T-cell (primary cell): ENCODE results near the gene UBFD1. TPM values are rescaled to one million over a fixed set of nuclear protein-coding genes. Genes with fewer than 3 reads are reported as not detected.
A peak's percentile ranks its signal among the peaks of the same experiment; 100 is the strongest.

Experiments
- ATAC-seq, 4 experiments: fragments of 200-7000 bp in 3 of 4; fragments of 150-1000 bp in 1 of 4; cut with Tn5 transposase; replicated peaks in 1 of 4; 1 replicate in 3 of 4; 2 replicates in 1 of 4; pipeline ENCODE4 v1.10.0; 2021; ENCODE audit warnings: moderate library complexity in 3 of 4, mild to moderate bottlenecking in 2 of 4, moderate number of reproducible peaks in 1 of 4
- CTCF ChIA-PET, 2 donors: fragments of 300-600 bp; sonication (Branson Sonifier 250); formaldehyde crosslinking; loops; one replicate each; lab custom pipeline; 2022; ENCODE audit warnings: antibody characterized with exemption in 2 of 2; lab: Charles Lee
- POLR2A ChIA-PET, 2 donors: fragments of 300-600 bp; sonication (Branson Sonifier 250); formaldehyde crosslinking; loops; one replicate each; lab custom pipeline; 2022; ENCODE audit warnings: antibody characterized with exemption in 2 of 2; lab: Charles Lee
- DNase-seq, 35 experiments: peaks; one replicate each; pipeline versions ENCODE4 v3.0.0 to v3.0.0-alpha.2; 2013 to 2023
- H3K27ac ChIP-seq: one replicate; pipeline ENCODE4 v1.5.1; 2013; ENCODE audit warnings: low read length
- H3K27me3 ChIP-seq, 2 experiments: replicated peaks in 1 of 2; 1 replicate in 1 of 2; 2 replicates in 1 of 2; pipeline versions ENCODE4 v1.6.1 to v1.7.0; 2013; ENCODE audit warnings: low read length in 1 of 2, mixed read lengths in 1 of 2; ENCODE audit not compliant: control insufficient read depth in 2 of 2, insufficient read depth in 2 of 2; ENCODE audit errors: extremely low read depth in 1 of 2
- H3K36me3 ChIP-seq, 2 donors: 1 replicate in 1 of 2; 2 replicates in 1 of 2; pipeline versions ENCODE4 v1.6.1 to v1.7.0; 2013; ENCODE audit warnings: low read length in 1 of 2; ENCODE audit not compliant: control insufficient read depth in 2 of 2, insufficient read depth in 1 of 2; ENCODE audit errors: extremely low read depth in 1 of 2
- H3K4me1 ChIP-seq, 2 experiments: 1 replicate in 1 of 2; 2 replicates in 1 of 2; pipeline versions ENCODE4 v1.6.1 to v1.7.0; 2013; ENCODE audit warnings: low read length in 2 of 2, mixed read lengths in 1 of 2; ENCODE audit not compliant: insufficient read depth in 2 of 2, control insufficient read depth in 1 of 2; ENCODE audit errors: extremely low read depth in 1 of 2
- H3K4me3 ChIP-seq, 2 donors: 1 replicate in 1 of 2; 2 replicates in 1 of 2; pipeline versions ENCODE4 v1.5.1 to v1.7.0; 2013; ENCODE audit warnings: mild to moderate bottlenecking in 2 of 2, low read length in 1 of 2, moderate library complexity in 1 of 2; ENCODE audit not compliant: control insufficient read depth in 1 of 2; ENCODE audit errors: extremely low read depth in 1 of 2
- H3K9me3 ChIP-seq: 2 replicates; pipeline ENCODE4 v1.7.0; 2013
- H3K27ac Mint-ChIP-seq, 2 donors: one replicate each; pipeline ENCODE4 v1.8.0; 2020 to 2021; ENCODE audit warnings: mild to moderate bottlenecking in 2 of 2, mixed read lengths in 2 of 2
- H3K27me3 Mint-ChIP-seq, 2 donors: one replicate each; pipeline ENCODE4 v1.8.0; 2021 to 2022; ENCODE audit warnings: mixed read lengths in 2 of 2
- H3K36me3 Mint-ChIP-seq: one replicate; pipeline ENCODE4 v1.8.0; 2021; ENCODE audit warnings: mixed read lengths
- H3K4me1 Mint-ChIP-seq, 3 donors: one replicate each; pipeline ENCODE4 v1.8.0; 2020 to 2022; ENCODE audit warnings: mixed read lengths in 3 of 3, mild to moderate bottlenecking in 1 of 3
- H3K4me3 Mint-ChIP-seq, 3 donors: one replicate each; pipeline ENCODE4 v1.8.0; 2020 to 2022; ENCODE audit warnings: mild to moderate bottlenecking in 3 of 3, mixed read lengths in 3 of 3, moderate library complexity in 3 of 3
- H3K9me3 Mint-ChIP-seq, 3 donors: one replicate each; pipeline ENCODE4 v1.8.0; 2020 to 2022; ENCODE audit warnings: mixed read lengths in 3 of 3
- WGBS: methylation state at CpG from one replicate; pipeline ENCODE4 v1.1.5; 2013; ENCODE audit warnings: missing lambda C conversion rate; ENCODE audit not compliant: insufficient coverage; 5-methylcytosine and 5-hydroxymethylcytosine counted together
- total RNA-seq, 35 experiments: library from RNA in 6 of 35; stranded (reverse) in 6 of 35; fragments of 120-200 nt in 1 of 35; gene quantifications; one replicate each; pipeline versions ENCODE4 v1.2.1 to v1.2.4 and lab custom pipeline; 2013 to 2026

UBFD1 gene
- total RNA-seq, 5 donors from 2014 or later (not counting 1 experiment from before 2014, with no cell fraction given), result 43.6 to 49.1 (median 46.3) TPM

DNA sequence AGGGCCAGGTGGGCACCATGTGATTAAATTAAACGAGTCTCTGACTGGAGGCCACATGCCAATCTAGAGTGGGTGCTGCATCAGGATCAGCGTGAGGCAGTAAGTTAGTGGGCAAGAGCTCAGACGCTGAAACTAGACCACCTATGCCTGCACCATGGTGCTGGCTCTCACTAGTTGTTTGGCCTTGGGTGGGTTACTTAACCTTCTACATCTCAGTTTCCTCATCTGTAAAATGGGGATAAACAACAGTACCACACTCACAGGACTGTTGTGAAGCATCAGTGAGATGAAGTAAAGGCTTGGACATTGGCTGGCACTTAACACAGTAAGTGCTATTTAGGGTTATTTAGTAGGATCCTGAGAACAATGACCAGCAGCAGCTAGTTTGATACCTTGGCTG, 32.7 kb downstream of the UBFD1 start:
- Histone ChIP-seq H3K27ac (no peak overlapping the region), H3K4me3 (no peak overlapping the region), H3K36me3 (peaks cover 16 to 77% of the 10 kb centered on the region in 2 donors), H3K27me3 (no peaks in the 10 kb centered on the region), H3K9me3 (no peaks in the 10 kb centered on the region), H3K4me1 (peaks cover 2 to 12% of the 10 kb centered on the region in 2 experiments)
- CTCF ChIA-PET, result interaction anchor here in 1 of 2 donors (0.7 kb wide), 1 partner anchor 57 kb away, joined by 5 read pairs; no protein-coding TSS in a partner anchor
- WGBS, result 90% methylated on average over 2 of the region's 3 CpGs
- Mint-ChIP-seq H3K4me3 (no peak overlapping the region), H3K27me3 (no peaks in the 10 kb centered on the region), H3K27ac (no peak overlapping the region), H3K9me3 (no peaks in the 10 kb centered on the region), H3K4me1 (peaks cover 28 to 34% (median 31%) of the 10 kb centered on the region in 3 donors), H3K36me3 (peaks cover 29% of the 10 kb centered on the region)
- POLR2A ChIA-PET, result interaction anchor here in 1 of 2 donors (0.6 kb wide), 1 partner anchor 28 kb away, joined by 3 read pairs; no protein-coding TSS in a partner anchor
- no peak for DNase-seq
- ATAC-seq, result no peak

DNA sequence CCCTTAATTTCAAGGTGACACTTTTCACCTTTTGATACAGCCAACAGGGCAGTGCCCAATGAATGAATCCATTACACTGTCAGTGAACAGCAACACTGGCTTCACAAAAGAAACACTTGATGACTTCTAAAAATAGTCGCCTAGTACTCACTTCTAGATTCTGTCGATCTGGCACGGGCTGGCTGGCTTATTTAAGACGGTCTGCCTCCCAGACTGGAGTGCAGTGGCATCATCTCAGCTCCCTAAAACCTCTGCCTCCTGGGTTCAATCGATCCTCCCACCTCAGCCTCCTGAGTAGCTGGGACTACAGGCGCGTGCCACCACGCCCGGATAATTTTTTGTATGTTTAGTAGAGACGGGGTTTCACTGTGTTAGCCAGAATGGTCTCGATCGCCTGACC, 36.7 kb downstream of the UBFD1 start:
- H3K4me1 Mint-ChIP-seq, result peaks cover 36 to 46% (median 39%) of the 10 kb centered on the region in 3 donors

DNA sequence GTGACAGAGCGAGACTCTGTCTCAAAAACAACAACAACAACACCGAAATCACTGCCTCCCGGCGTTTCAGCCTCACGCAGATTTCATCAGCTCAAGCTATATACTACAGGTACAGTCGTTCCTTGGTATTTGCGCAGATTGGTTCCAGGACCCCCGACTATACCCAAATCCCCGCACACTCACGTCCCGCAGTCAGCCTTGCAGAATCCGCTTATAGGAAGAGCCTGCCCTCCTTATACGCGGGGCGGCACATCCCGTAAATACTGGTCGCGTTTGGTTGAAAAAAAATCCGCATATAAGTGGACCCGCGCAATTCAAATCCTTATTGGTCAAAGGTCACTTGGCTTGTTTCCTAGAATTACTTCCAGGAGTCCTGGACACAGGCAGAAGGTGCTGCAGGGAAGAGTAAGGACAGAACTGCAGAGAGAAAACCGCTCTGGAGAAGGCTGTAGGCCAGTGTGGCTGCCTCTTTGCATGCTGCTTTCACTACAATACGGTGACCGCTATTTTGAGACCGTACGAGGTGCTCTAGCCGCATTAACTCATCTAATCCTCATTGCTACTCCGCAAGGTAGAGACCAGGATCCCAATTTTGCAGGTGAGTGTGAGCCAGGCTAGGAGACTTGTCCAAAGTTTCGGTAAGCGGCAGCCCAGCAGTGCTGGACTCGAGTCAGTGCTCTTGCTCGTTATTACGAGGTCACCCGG, 37.9 kb downstream of the UBFD1 start:
- no peaks in the 10 kb centered on the region for H3K27me3 ChIP-seq
- DNase-seq (peak in 2 of 35 experiments; percentile 4 to 8), ATAC-seq (peak in 1 of 4 experiments; percentile 2)
- H3K27me3 Mint-ChIP-seq, result no peaks in the 10 kb centered on the region
- H3K36me3 ChIP-seq, result peaks cover 8 to 28% of the 10 kb centered on the region in 2 donors
- H3K4me3 Mint-ChIP-seq, result peak overlapping the region; percentile 75 to 84 (median 84)
- H3K36me3 Mint-ChIP-seq, result peaks cover 17% of the 10 kb centered on the region
- no peaks in the 10 kb centered on the region for H3K9me3 Mint-ChIP-seq
- no peak overlapping the region for H3K27ac Mint-ChIP-seq
- peak overlapping the region; percentile 75 to 89 for H3K4me3 ChIP-seq
- H3K4me1 ChIP-seq, result peaks cover 8 to 27% of the 10 kb centered on the region in 2 experiments
- CTCF ChIA-PET, result interaction anchor here in 1 of 2 donors (2.8 kb wide), 1 partner anchor 37 kb away, joined by 16 read pairs; the partner anchor contains the start of genes EARS2 and UBFD1
- 25% methylated on average over 30 of the region's 34 CpGs for whole genome bisulfite sequencing
- H3K9me3 ChIP-seq, result no peaks in the 10 kb centered on the region
- peak overlapping the region; percentile 4 for H3K27ac ChIP-seq
- peaks cover 36 to 44% (median 39%) of the 10 kb centered on the region in 3 donors for H3K4me1 Mint-ChIP-seq
- POLR2A ChIA-PET, result no interaction called here

More for the DNA sequence above, 36.7 kb downstream of the UBFD1 start:
- H3K27ac Mint-ChIP-seq, result no peak overlapping the region
- H3K36me3 Mint-ChIP-seq, result peaks cover 21% of the 10 kb centered on the region
- no peak for DNase-seq
- Histone ChIP-seq H3K27ac (no peak overlapping the region), H3K9me3 (no peaks in the 10 kb centered on the region), H3K4me1 (peaks cover 8 to 27% of the 10 kb centered on the region in 2 experiments), H3K4me3 (no peak overlapping the region), H3K27me3 (no peaks in the 10 kb centered on the region), H3K36me3 (peaks cover 14 to 41% of the 10 kb centered on the region in 2 donors)
- no peaks in the 10 kb centered on the region for H3K9me3 Mint-ChIP-seq
- POLR2A ChIA-PET, result no interaction called here
- CTCF ChIA-PET, result interaction anchor here in 1 of 2 donors (1.2 kb wide), 1 partner anchor 112 kb away, joined by 3 read pairs; no protein-coding TSS in a partner anchor
- no peak for ATAC-seq
- H3K27me3 Mint-ChIP-seq, result no peaks in the 10 kb centered on the region
- WGBS, result 100% methylated on average over 2 of the region's 12 CpGs
- H3K4me3 Mint-ChIP-seq, result no peak overlapping the region

DNA sequence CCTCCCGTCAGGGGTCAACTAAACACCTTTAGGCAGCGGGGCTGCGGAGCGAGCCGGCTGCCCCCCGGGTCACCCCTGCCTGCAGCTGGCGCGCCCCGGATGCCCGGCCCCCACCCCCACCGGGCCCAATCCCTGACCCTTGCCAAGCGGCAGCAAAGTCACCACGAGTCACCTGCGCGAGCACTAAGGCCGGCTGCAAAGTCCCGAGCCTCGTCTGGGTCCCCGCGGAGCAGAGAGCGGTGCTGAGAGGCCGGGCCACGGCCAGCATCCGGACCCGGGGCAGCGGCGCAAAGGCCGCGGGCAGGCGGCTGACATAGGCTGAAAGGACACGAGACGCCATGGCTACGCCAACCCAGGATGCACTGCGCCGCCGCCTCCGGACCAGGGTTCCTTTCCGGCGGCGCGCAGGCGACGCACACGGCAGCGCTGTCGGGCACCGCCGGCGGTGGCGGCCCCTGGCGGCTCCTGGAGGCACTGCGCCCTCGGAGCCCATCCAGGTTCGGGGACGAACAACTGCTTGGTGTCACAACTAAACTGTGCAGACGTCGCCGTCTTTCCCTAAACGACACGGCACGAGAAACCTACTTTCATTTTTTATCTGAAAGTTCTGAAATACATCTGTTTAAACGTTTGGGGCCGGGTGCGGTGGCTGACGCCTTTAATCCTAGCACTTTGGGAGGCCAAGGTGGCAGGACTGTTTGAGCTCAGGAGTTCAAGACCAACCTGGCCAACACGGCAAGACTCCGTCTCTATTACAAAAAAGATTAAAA, 38.6 kb downstream of the UBFD1 start, which contains the start of gene NDUFAB1:
Gene NDUFAB1, minus strand, starts transcription at position 366 of the 770 bp plus-strand sequence. Its CDS starts 26 bp downstream, at position 340.
- peaks cover 35 to 41% (median 39%) of the 10 kb centered on the region in 3 donors for H3K4me1 Mint-ChIP-seq
- under 1% methylated on average over 60 of the region's 67 CpGs for WGBS

DNA sequence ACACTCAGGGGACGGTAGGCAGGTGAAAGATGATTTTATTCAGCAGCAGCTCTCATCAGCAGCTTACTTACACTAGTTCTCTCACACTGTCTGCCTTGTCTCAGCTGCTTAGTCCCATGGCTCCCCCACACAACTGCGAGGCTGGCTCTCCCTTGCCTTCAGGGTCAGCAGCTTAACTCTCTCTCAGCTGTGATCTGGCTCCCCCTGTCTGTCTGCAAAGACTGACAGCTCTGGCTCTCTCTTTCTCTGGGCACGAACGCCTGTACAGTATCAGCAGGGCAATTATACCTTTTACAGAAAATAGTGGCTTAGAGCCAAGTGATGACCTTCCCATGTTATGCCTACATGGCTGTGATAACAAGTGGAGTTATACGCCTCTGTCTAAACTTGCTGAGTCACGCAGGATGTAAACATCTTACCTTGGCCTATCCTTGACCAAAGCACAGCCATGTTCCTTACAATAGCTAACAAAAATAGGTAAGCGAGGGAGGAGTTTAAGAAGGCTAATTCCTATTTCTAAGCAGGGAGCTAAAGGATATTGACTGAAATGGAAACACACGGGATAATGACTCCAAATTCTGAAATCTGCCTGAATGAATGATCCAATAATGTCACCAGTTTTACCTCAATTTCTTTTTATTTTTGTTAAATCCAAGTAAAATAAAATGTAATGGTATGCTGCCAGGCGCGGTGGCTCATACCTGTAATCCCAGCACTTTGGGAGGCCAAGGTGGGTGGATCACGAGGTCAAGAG, 39.7 kb downstream of the UBFD1 start:
- ATAC-seq (no peak), DNase-seq (peak in 3 of 35 experiments; percentile 3 to 24 (median 10))
- POLR2A ChIA-PET, result interaction anchor here in 1 of 2 donors (0.5 kb wide), 2 partner anchors 29 to 1384 kb away, joined by 3 to 7 read pairs; no protein-coding TSS in a partner anchor
- no peaks in the 10 kb centered on the region for H3K9me3 Mint-ChIP-seq
- 84% methylated on average over 3 of the region's 11 CpGs for WGBS
- peaks cover 5 to 11% of the 10 kb centered on the region in 2 donors for H3K36me3 ChIP-seq
- H3K4me3 ChIP-seq, result no peak overlapping the region
- peaks cover 10% of the 10 kb centered on the region for H3K36me3 Mint-ChIP-seq
- no peaks in the 10 kb centered on the region for H3K9me3 ChIP-seq
- H3K4me1 ChIP-seq, result peaks cover 8 to 27% of the 10 kb centered on the region in 2 experiments
- H3K27me3 ChIP-seq, result no peaks in the 10 kb centered on the region
- H3K27ac Mint-ChIP-seq, result peak overlapping the region; percentile 50 to 58
- H3K27ac ChIP-seq, result peak overlapping the region; percentile 52
- H3K27me3 Mint-ChIP-seq, result no peaks in the 10 kb centered on the region
- CTCF ChIA-PET, result interaction anchor here (0.6 to 2.8 kb wide), 9 partner anchors 8 to 80 kb away, joined by 3 to 16 read pairs (median 3); partner anchors contain the start of genes EARS2 (in 1 of the 2) and UBFD1 (in 1 of the 2)
- peaks cover 25 to 35% (median 30%) of the 10 kb centered on the region in 3 donors for H3K4me1 Mint-ChIP-seq
- H3K4me3 Mint-ChIP-seq, result peak overlapping the region; percentile 29 to 47 (median 46)

More for the DNA sequence above, 38.6 kb downstream of the UBFD1 start, which contains the start of gene NDUFAB1:
- H3K4me3 ChIP-seq, result peak within 1 kb of the TSS; percentile 75 to 89
- H3K36me3 ChIP-seq, result peaks cover 5 to 21% of the 10 kb centered on the region in 2 donors
- ChIA-PET POLR2A (interaction anchor here in 1 of 2 donors (0.5 kb wide), 1 partner anchor 1383 kb away, joined by 3 read pairs; no protein-coding TSS in a partner anchor), CTCF (interaction anchor here (0.7 to 2.8 kb wide), 8 partner anchors 9 to 446 kb away, joined by 3 to 16 read pairs (median 3); partner anchors contain the start of genes EARS2 (in 1 of the 2) and UBFD1 (in 1 of the 2))
- H3K27ac Mint-ChIP-seq, result peak within 1 kb of the TSS; percentile 55 to 82
- no peaks in the 10 kb centered on the region for H3K9me3 ChIP-seq
- H3K27ac ChIP-seq, result peak within 1 kb of the TSS; percentile 52
- H3K4me3 Mint-ChIP-seq, result peak within 1 kb of the TSS; percentile 75 to 84 (median 84)
- H3K27me3 Mint-ChIP-seq, result no peaks in the 10 kb centered on the region
- H3K27me3 ChIP-seq, result no peaks in the 10 kb centered on the region
- peak; percentile 98 to 100 (median 100) for ATAC-seq
- peak; percentile 78 to 94 (median 87) for DNase-seq
- H3K4me1 ChIP-seq, result peaks cover 8 to 27% of the 10 kb centered on the region in 2 experiments
- H3K9me3 Mint-ChIP-seq, result no peaks in the 10 kb centered on the region
- peaks cover 15% of the 10 kb centered on the region for H3K36me3 Mint-ChIP-seq
